Lung (tissue), 12 donors: Measurements from ENCODE around the gene ACAT2. TPM values are rescaled to one million over a fixed set of nuclear protein-coding genes. Genes with fewer than 3 reads are reported as not detected.
A peak's percentile ranks its signal among the peaks of the same experiment; 100 is the strongest.
"Not testable (repeated sequence)": the region's sequence is repeated elsewhere in the genome, so short reads cannot be mapped to it uniquely, and the experiment has no call there.

ENCODE experiments used
- ATAC-seq: fragments of 200-7000 bp; cut with Tn5 transposase; one replicate; pipeline ENCODE4 v1.9.1; 2020; ENCODE audit warnings: moderate number of reproducible peaks; ENCODE audit not compliant: insufficient read depth, low FRiP score
- DNase-seq, 3 donors: peaks; one replicate each; pipeline ENCODE4 v3.0.0-alpha.2; 2013 to 2017
- H3K27ac ChIP-seq, 2 donors: one replicate each; pipeline ENCODE4 v1.5.1; 2013; ENCODE audit warnings: mild to moderate bottlenecking in 2 of 2, moderate library complexity in 2 of 2, control low read depth in 1 of 2, inconsistent platforms in 1 of 2, low read depth in 1 of 2, low read length in 1 of 2
- H3K27me3 ChIP-seq, 3 donors: one replicate each; pipeline ENCODE4 v1.5.1; 2013; ENCODE audit warnings: low read length in 2 of 3; ENCODE audit not compliant: control insufficient read depth in 3 of 3, insufficient read depth in 3 of 3
- H3K36me3 ChIP-seq, 4 donors: one replicate each; pipeline ENCODE4 v1.5.1; 2013; ENCODE audit warnings: low read length in 4 of 4, mild to moderate bottlenecking in 1 of 4, moderate library complexity in 1 of 4; ENCODE audit not compliant: control insufficient read depth in 4 of 4, insufficient read depth in 4 of 4
- H3K4me1 ChIP-seq, 5 donors: one replicate each; pipeline ENCODE4 v1.5.1; 2013; ENCODE audit warnings: low read length in 5 of 5, mild to moderate bottlenecking in 2 of 5, moderate library complexity in 1 of 5; ENCODE audit not compliant: control insufficient read depth in 5 of 5, insufficient read depth in 5 of 5
- H3K4me3 ChIP-seq: one replicate; pipeline ENCODE4 v1.5.1; 2013; ENCODE audit warnings: mild to moderate bottlenecking, control low read depth, moderate library complexity
- H3K9ac ChIP-seq, 2 donors: one replicate each; pipeline ENCODE4 v1.5.1; 2013; ENCODE audit warnings: low read length in 2 of 2, control low read depth in 1 of 2; ENCODE audit not compliant: insufficient read depth in 1 of 2
- H3K9me3 ChIP-seq, 4 donors: one replicate each; pipeline ENCODE4 v1.5.1; 2013; ENCODE audit warnings: low read length in 3 of 4, mild to moderate bottlenecking in 1 of 4, moderate library complexity in 1 of 4; ENCODE audit not compliant: control insufficient read depth in 4 of 4, insufficient read depth in 3 of 4
- WGBS, 2 donors: extraction: QIAGEN DNeasy Blood & Tissue Kit; methylation state at CpG; one replicate each; pipeline ENCODE4 v1.1.7; 2013; 5-methylcytosine and 5-hydroxymethylcytosine counted together
- polyA plus RNA-seq, 2 donors: library from polyadenylated mRNA; stranded (reverse); fragments of 200-250 nt; gene quantifications; one replicate each; pipeline ENCODE4 v1.2.1, GENCODE V29; 2013
- total RNA-seq, 2 donors: library from RNA; depleted of rRNA in 1 of 2; stranded (reverse); fragments of >200 nt in 1 of 2; gene quantifications; one replicate each; pipeline ENCODE4 v1.2.1, GENCODE V29; 2014 to 2021
- TF ChIP-seq, protein P1 (sequence below): IDR thresholded peaks from 2 replicates; pipeline ENCODE4 v1.5.1; 2012; ENCODE audit warnings: mild to moderate bottlenecking; ENCODE audit errors: control extremely low read depth, extremely low read depth
- donor health status: control.
- donor health status: control.
- donor health status: Bipolar disorder and iron deficiency.
- donor health status: healthy.
- donor health status: DM: yes; HTN: yes; CAD: no.

ACAT2 gene
- total and polyA plus RNA-seq, 4 donors, result 20.8 to 84.4 (median 67.6) TPM

DNA sequence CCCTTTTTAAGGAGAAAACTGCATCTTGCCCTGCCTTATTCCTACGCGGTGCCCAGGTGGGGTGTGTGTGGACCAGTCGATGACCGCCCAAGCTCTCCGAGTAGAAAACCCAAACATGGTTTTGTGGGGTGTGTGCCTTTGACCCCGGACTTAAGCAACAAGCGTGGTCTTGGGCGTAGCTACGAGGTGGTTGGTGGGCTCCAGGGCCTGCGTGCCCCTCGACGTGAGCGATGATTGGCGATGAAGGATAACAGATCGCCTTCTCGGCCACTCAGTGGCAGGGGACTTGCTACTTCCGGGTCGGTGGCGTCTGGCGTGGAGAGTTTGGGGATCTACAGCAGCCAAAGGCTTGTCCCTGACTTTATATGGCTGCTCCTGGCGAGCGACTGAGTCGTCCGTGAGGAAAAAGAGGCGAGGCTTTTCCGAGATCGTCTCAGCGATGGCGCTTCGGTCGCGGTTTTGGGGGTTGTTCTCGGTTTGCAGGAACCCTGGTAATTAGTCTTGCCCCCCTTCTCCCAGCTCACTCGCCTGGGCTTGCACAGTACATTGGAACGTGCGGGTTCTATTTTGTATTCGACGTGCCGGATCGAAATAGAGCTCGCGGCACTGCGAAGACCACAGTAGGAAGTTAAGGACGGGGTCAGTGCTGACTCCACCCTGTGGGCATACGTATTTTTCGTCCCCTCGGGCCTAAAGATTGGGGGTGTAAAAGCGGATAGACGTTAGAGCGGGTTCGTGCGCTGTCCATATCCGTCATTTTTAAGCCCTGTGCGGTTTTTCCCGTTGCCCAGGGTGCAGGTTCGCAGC is 28.5 kb downstream of the ACAT2 start, which contains the start of gene MRPL18:
Gene MRPL18, plus strand, starts transcription at position 319 of the 807 bp plus-strand sequence. Its CDS starts 121 bp downstream, at position 440.
- peak; percentile 84 for ATAC-seq
- Histone ChIP-seq H3K27me3 (no peaks in the 10 kb centered on the region), H3K9ac (peak within 1 kb of the TSS; percentile 65 to 95), H3K27ac (peak within 1 kb of the TSS; percentile 92 to 93), H3K9me3 (no peaks in the 10 kb centered on the region), H3K4me1 (peaks cover 8 to 27% (median 9%) of the 10 kb centered on the region in 5 donors), H3K4me3 (peak within 1 kb of the TSS; percentile 90), H3K36me3 (peaks cover 2 to 27% (median 14%) of the 10 kb centered on the region in 4 donors)
- TF ChIP-seq, protein P1, sequence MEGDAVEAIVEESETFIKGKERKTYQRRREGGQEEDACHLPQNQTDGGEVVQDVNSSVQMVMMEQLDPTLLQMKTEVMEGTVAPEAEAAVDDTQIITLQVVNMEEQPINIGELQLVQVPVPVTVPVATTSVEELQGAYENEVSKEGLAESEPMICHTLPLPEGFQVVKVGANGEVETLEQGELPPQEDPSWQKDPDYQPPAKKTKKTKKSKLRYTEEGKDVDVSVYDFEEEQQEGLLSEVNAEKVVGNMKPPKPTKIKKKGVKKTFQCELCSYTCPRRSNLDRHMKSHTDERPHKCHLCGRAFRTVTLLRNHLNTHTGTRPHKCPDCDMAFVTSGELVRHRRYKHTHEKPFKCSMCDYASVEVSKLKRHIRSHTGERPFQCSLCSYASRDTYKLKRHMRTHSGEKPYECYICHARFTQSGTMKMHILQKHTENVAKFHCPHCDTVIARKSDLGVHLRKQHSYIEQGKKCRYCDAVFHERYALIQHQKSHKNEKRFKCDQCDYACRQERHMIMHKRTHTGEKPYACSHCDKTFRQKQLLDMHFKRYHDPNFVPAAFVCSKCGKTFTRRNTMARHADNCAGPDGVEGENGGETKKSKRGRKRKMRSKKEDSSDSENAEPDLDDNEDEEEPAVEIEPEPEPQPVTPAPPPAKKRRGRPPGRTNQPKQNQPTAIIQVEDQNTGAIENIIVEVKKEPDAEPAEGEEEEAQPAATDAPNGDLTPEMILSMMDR, result no peak
- DNase-seq, result peak; percentile 97 to 99 (median 99)
- WGBS, 2 donors, result 0% methylated on average over 56 of the region's 56 CpGs

DNA sequence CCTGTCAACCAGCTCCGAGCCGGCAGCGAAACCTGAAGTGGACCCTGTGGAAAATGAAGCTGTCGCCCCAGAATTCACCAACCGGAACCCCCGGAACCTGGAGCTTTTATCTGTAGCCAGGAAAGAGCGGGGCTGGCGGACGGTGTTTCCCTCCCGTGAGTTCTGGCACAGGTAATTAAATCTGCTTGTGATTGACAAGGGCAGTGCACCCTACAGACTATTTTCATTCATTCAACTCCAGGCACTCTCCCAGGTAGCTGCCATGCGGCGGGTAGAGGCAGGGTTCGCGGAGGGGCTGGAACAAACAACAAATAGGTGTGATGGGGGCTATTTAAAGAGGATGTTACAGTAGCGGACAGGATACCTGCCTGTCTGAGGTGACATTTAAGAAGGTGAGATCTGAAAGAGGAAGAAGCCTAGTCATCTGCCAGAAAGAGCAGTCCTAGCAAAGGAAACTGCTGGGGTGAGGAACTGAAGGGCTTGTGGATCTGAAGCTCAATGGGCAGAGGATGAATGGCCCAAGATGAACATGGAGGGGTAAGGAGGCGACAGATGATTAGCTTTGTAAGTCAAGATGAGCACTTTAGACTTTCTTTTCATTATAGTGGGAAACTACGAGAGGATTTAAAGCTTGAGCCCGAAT is 29.2 kb downstream of the ACAT2 start:
- H3K4me1 ChIP-seq, result peaks cover 8 to 27% (median 10%) of the 10 kb centered on the region in 5 donors
- no peak for ATAC-seq
- WGBS, 2 donors, result 19 to 22% methylated on average over 18 of the region's 18 CpGs

DNA sequence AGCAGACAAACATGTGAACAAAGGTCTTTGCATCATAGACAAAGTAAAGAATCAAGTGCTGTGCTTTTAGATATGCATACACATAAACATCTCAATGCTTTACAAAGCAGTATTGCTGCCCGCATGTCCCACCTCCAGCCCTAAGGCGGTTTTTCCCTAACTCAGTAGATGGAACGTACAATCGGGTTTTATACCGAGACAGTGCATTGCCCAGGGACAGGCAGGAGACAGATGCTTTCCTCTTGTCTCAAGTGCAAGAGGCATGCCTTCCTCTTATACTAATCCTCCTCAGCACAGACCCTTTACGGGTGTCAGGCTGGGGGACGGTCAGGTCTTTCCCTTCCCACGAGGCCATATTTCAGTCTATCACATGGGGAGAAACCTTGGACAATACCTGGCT is 33.1 kb downstream of the ACAT2 start:
- not testable (repeated sequence) for H3K27me3 ChIP-seq, H3K9me3 ChIP-seq, ATAC-seq, DNase-seq, H3K9ac ChIP-seq, H3K4me3 ChIP-seq
- WGBS, 2 donors, result 70 to 88% methylated on average over 8 of the region's 8 CpGs
- peaks cover 13 to 30% (median 18%) of the 10 kb centered on the region in 4 donors for H3K36me3 ChIP-seq
- peaks cover 4 to 17% (median 9%) of the 10 kb centered on the region in 5 donors for H3K4me1 ChIP-seq
- peak overlapping the region in 1 of 2 donors; percentile 67 for H3K27ac ChIP-seq

More for the DNA sequence above, 29.2 kb downstream of the ACAT2 start:
- Histone ChIP-seq H3K36me3 (peaks cover 0 to 21% (median 13%) of the 10 kb centered on the region in 4 donors), H3K9ac (peak overlapping the region; percentile 65 to 84), H3K27me3 (no peaks in the 10 kb centered on the region), H3K9me3 (no peaks in the 10 kb centered on the region), H3K27ac (peak overlapping the region; percentile 80 to 89), H3K4me3 (peak overlapping the region; percentile 85)
- TF ChIP-seq, protein P1, result no peak
- DNase-seq, result no peak

DNA sequence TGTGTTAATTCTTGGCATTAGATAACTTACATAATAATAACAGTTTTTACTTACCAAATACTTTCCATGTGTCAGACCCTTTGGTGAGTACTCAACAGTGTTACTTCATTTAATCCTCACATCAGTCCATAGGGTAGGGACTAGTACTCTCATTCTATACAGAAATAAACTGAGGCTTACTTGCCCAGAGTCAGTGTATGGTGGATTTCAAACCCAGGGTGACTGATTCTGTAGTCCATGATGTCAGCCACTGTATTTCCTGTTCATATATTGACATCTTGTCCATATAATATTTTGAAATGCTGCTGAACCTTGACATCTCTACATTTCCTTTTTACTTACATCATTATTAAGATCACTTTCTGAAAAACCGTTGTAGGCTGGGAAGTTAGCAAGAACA is 35.7 kb downstream of the ACAT2 start:
- WGBS, 2 donors, result 31 to 43% methylated on average over 1 of the region's 1 CpG
- no peaks in the 10 kb centered on the region for H3K9me3 ChIP-seq
- H3K27ac ChIP-seq, result no peak overlapping the region
- peaks cover 13 to 22% (median 16%) of the 10 kb centered on the region in 4 donors for H3K36me3 ChIP-seq
- DNase-seq (no peak), ATAC-seq (no peak)
- peaks cover 0 to 7% (median under 1%) of the 10 kb centered on the region in 5 donors for H3K4me1 ChIP-seq
- H3K9ac ChIP-seq, result no peak overlapping the region
- TF ChIP-seq, protein P1, result no peak
- no peaks in the 10 kb centered on the region for H3K27me3 ChIP-seq
- no peak overlapping the region for H3K4me3 ChIP-seq
